ENCODE data around the gene SPATA9. TPM values are rescaled to one million over a fixed set of nuclear protein-coding genes. Genes with fewer than 3 reads are reported as not detected.

SPATA9 gene
- total RNA-seq, 3 donors from 2014 or later = 0.38 to 1.2 (median 0.39) TPM

GRCh38 chr5:95673081-95673480, 9.7 kb downstream of the SPATA9 start:
- Histone ChIP-seq H3K4me3 (no peak overlapping the region), H3K4me1 (ENCODE audit: low read depth) (no peaks in the 10 kb centered on the region), H3K9me3 (no peaks in the 10 kb centered on the region), H3K36me3 (ENCODE audit: low read depth) (no peaks in the 10 kb centered on the region)
- no peak for ATAC-seq
- TF ChIP-seq, protein P1, sequence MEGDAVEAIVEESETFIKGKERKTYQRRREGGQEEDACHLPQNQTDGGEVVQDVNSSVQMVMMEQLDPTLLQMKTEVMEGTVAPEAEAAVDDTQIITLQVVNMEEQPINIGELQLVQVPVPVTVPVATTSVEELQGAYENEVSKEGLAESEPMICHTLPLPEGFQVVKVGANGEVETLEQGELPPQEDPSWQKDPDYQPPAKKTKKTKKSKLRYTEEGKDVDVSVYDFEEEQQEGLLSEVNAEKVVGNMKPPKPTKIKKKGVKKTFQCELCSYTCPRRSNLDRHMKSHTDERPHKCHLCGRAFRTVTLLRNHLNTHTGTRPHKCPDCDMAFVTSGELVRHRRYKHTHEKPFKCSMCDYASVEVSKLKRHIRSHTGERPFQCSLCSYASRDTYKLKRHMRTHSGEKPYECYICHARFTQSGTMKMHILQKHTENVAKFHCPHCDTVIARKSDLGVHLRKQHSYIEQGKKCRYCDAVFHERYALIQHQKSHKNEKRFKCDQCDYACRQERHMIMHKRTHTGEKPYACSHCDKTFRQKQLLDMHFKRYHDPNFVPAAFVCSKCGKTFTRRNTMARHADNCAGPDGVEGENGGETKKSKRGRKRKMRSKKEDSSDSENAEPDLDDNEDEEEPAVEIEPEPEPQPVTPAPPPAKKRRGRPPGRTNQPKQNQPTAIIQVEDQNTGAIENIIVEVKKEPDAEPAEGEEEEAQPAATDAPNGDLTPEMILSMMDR (IDR thresholded peaks at IDR 0.05) = no peak
- intact Hi-C loops (cut with DNase I, micrococcal nuclease) = no loop called here
- DNase-seq = no peak

GRCh38 chr5:95672641-95673040, 10.2 kb downstream of the SPATA9 start:
- Histone ChIP-seq H3K4me1 (ENCODE audit: low read depth) (no peaks in the 10 kb centered on the region), H3K4me3 (no peak overlapping the region), H3K9me3 (no peaks in the 10 kb centered on the region), H3K36me3 (ENCODE audit: low read depth) (no peaks in the 10 kb centered on the region)
- ATAC-seq (no peak), DNase-seq (no peak)
- TF ChIP-seq, protein P1 (IDR thresholded peaks at IDR 0.05) = no peak
- intact Hi-C loops (cut with DNase I, micrococcal nuclease) = no loop called here

DNA sequence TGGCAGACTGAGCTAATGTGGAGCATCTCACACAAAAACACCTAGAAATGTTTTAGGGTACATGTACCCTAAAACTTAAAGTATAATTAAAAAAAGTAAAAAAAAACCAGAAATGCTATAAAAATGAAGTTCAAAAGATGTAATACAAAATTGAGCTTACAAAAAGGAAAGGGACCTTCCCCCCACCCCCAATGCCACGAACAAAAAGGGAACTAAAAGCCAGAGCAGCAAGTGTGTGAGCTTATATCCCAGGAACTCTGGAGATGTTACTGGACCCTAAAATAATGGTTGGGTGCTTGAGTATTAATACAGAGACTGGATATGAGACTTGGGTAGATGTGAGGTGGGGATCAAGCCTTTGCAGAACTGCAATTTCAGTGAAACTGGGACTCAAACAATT, 11.0 kb downstream of the SPATA9 start:
- TF ChIP-seq, protein P1 (IDR thresholded peaks at IDR 0.05) = no peak
- H3K9me3 ChIP-seq = no peaks in the 10 kb centered on the region
- intact Hi-C loops (cut with DNase I, micrococcal nuclease) = no loop called here
- no peak overlapping the region for H3K4me3 ChIP-seq
- DNase-seq (no peak), ATAC-seq (no peak)
- no peaks in the 10 kb centered on the region for H3K4me1 ChIP-seq (ENCODE audit: low read depth)
- H3K36me3 ChIP-seq (ENCODE audit: low read depth) = no peaks in the 10 kb centered on the region

DNA sequence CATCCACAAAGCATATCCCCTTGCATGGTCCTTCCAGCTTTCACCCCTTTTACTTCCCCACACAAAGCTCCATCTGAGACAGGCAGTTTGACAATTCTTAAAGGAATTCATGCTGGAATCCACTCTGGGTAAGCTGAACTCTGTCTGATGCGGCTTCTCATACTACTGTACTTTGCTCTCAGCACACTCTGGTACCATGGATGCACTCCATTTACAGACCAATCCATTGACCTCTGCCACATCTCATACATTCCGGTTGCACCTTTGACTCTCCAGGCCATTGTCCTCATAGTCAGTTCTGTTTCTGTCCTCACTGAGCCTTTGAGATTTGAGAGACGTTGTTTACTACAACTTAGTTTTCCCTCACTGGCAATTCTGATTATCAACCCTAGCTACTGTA, 12.2 kb downstream of the SPATA9 start:
- intact Hi-C loops (cut with DNase I, micrococcal nuclease) = no loop called here
- no peak for DNase-seq

DNA sequence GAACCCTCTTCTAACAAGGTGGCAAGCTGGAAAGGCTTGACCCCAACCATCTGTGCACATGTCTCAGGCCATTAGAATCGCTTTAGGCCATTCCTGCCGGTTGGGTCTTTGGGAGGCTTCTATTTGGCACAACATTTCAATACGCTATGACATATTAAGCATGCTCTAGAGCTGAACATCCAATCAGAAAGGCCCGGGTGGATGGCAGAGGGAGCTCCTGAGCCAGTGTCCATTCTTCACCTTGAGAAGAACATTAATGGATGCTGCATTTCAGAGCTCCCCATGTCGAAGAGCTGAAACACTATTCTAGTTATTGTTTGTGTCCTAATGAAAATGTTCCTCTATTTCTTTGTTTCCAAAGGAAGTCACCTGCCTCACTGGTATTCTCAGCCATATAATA, 12.8 kb downstream of the SPATA9 start:
- intact Hi-C loops (cut with DNase I, micrococcal nuclease) = loop anchor here in 1 of 2 donors (10.0 kb wide), 1 partner anchor 65 kb away; the partner anchor contains the start of gene RHOBTB3

More for the DNA sequence above, 12.2 kb downstream of the SPATA9 start:
- no peak for ATAC-seq
- no peaks in the 10 kb centered on the region for H3K9me3 ChIP-seq
- no peaks in the 10 kb centered on the region for H3K4me1 ChIP-seq (ENCODE audit: low read depth)
- no peaks in the 10 kb centered on the region for H3K36me3 ChIP-seq (ENCODE audit: low read depth)
- TF ChIP-seq, protein P1 (IDR thresholded peaks at IDR 0.05) = no peak
- H3K4me3 ChIP-seq = no peak overlapping the region

More for the DNA sequence above, 12.8 kb downstream of the SPATA9 start:
- H3K36me3 ChIP-seq (ENCODE audit: low read depth) = no peaks in the 10 kb centered on the region
- H3K4me3 ChIP-seq = no peak overlapping the region
- H3K4me1 ChIP-seq (ENCODE audit: low read depth) = no peaks in the 10 kb centered on the region
- TF ChIP-seq, protein P1 (IDR thresholded peaks at IDR 0.05) = no peak
- H3K9me3 ChIP-seq = no peaks in the 10 kb centered on the region
- no peak for DNase-seq
- no peak for ATAC-seq

Data from mucosa of descending colon (tissue), 3 donors.